Astrocyte (in vitro differentiated cells and primary cell): Measurements from ENCODE around the gene IRF2. TPM values are rescaled to one million over a fixed set of nuclear protein-coding genes. Genes with fewer than 3 reads are reported as not detected.

Experiments
- DNase-seq: peaks from one replicate; pipeline ENCODE4 v3.0.0-alpha.2; 2010; ENCODE audit warnings: low read depth
- FAIRE-seq: peaks from 2 replicates; lab custom pipeline; 2011; peaks lifted over from hg19 to GRCh38; lab: Jason Lieb, UNC
- H2AFZ ChIP-seq: 2 replicates; pipeline ENCODE4 v1.6.0; 2012; ENCODE audit warnings: low read depth, low read length, inconsistent platforms
- H3K27ac ChIP-seq: 2 replicates; pipeline ENCODE4 v1.5.1; 2011; ENCODE audit warnings: low read depth, low read length, inconsistent platforms
- H3K27me3 ChIP-seq: 2 replicates; pipeline ENCODE4 v1.6.0; 2011; ENCODE audit warnings: low read length, inconsistent platforms; ENCODE audit not compliant: insufficient read depth
- H3K36me3 ChIP-seq: 2 replicates; pipeline ENCODE4 v1.5.1; 2011; ENCODE audit warnings: low read length, inconsistent platforms; ENCODE audit not compliant: insufficient read depth
- H3K4me1 ChIP-seq: 2 replicates; pipeline ENCODE4 v1.5.1; 2011; ENCODE audit warnings: low read length, inconsistent platforms; ENCODE audit not compliant: insufficient read depth
- H3K4me2 ChIP-seq: 2 replicates; pipeline ENCODE4 v1.6.0; 2012; ENCODE audit warnings: low read length, inconsistent platforms
- H3K4me3 ChIP-seq: 2 replicates; pipeline ENCODE4 v1.5.1; 2011; ENCODE audit warnings: low read depth, mild to moderate bottlenecking, low read length, inconsistent platforms; ENCODE audit not compliant: insufficient read depth
- H3K79me2 ChIP-seq: 2 replicates; pipeline ENCODE4 v1.6.0; 2012; ENCODE audit warnings: mild to moderate bottlenecking, low read length, inconsistent platforms; ENCODE audit not compliant: insufficient read depth
- H3K9ac ChIP-seq: 2 replicates; pipeline ENCODE4 v1.6.0; 2012; ENCODE audit warnings: mild to moderate bottlenecking, low read length, inconsistent platforms
- H3K9me3 ChIP-seq: 2 replicates; pipeline ENCODE4 v1.5.1; 2012; ENCODE audit warnings: low read depth, mild to moderate bottlenecking, low read length, inconsistent platforms; ENCODE audit not compliant: insufficient read depth
- H4K20me1 ChIP-seq: 2 replicates; pipeline ENCODE4 v1.6.0; 2012; ENCODE audit warnings: low read length, inconsistent platforms; ENCODE audit not compliant: insufficient read depth
- H3K27ac Mint-ChIP-seq: one replicate; pipeline ENCODE4 v1.8.0; 2021; ENCODE audit warnings: mild to moderate bottlenecking, mixed read lengths; ENCODE audit not compliant: unreplicated experiment
- H3K27me3 Mint-ChIP-seq: one replicate; pipeline ENCODE4 v1.8.0; 2021; ENCODE audit warnings: low read depth, mixed read lengths; ENCODE audit not compliant: unreplicated experiment
- H3K36me3 Mint-ChIP-seq: one replicate; pipeline ENCODE4 v1.8.0; 2021; ENCODE audit warnings: low read depth, mixed read lengths; ENCODE audit not compliant: unreplicated experiment
- H3K4me1 Mint-ChIP-seq: one replicate; pipeline ENCODE4 v1.8.0; 2021; ENCODE audit warnings: low read depth, mixed read lengths; ENCODE audit not compliant: unreplicated experiment
- H3K4me3 Mint-ChIP-seq: one replicate; pipeline ENCODE4 v1.8.0; 2021; ENCODE audit warnings: mild to moderate bottlenecking, moderate library complexity, mixed read lengths; ENCODE audit not compliant: unreplicated experiment
- H3K9me3 Mint-ChIP-seq: one replicate; pipeline ENCODE4 v1.8.0; 2021; ENCODE audit warnings: mild to moderate bottlenecking, mixed read lengths; ENCODE audit not compliant: unreplicated experiment
- CTCF ChIP-seq: IDR thresholded peaks from 2 replicates; pipeline ENCODE4 v1.5.1; 2011; ENCODE audit warnings: low read depth, mild to moderate bottlenecking, inconsistent platforms, low read length, moderate library complexity; ENCODE audit not compliant: insufficient read depth
- EZH2 ChIP-seq: IDR thresholded peaks from 2 replicates; pipeline ENCODE4 v1.6.1; 2012; ENCODE audit warnings: mild to moderate bottlenecking, low read length, inconsistent platforms; ENCODE audit not compliant: insufficient read depth
- total RNA-seq: library from RNA; stranded (reverse); gene quantifications from 2 replicates; pipeline ENCODE4 v1.2.1, GENCODE V29; 2021

Gene IRF2
- total RNA-seq, 1 donor from 2014 or later = 12.6 TPM

GRCh38 chr4:184358521-184359232 lies 115.7 kb downstream of the IRF2 start:
- no peak overlapping the region for H2AFZ ChIP-seq
- H3K4me3 Mint-ChIP-seq = no peak overlapping the region
- FAIRE-seq = no peak
- H3K27me3 Mint-ChIP-seq = no peaks in the 10 kb centered on the region
- no peaks in the 10 kb centered on the region for H3K9me3 ChIP-seq
- H3K27me3 ChIP-seq = no peaks in the 10 kb centered on the region
- peaks cover 9% of the 10 kb centered on the region for H3K4me1 Mint-ChIP-seq
- no peaks in the 10 kb centered on the region for H3K36me3 Mint-ChIP-seq
- no peak for DNase-seq
- peaks cover 6% of the 10 kb centered on the region for H3K9me3 Mint-ChIP-seq
- no peak overlapping the region for H3K27ac ChIP-seq
- H4K20me1 ChIP-seq = no peaks in the 10 kb centered on the region
- H3K4me3 ChIP-seq = no peak overlapping the region
- H3K4me2 ChIP-seq = no peak overlapping the region
- no peaks in the 10 kb centered on the region for H3K36me3 ChIP-seq
- H3K27ac Mint-ChIP-seq = no peak overlapping the region
- no peaks in the 10 kb centered on the region for H3K79me2 ChIP-seq
- TF ChIP-seq CTCF (no peak), EZH2 (no peak)
- H3K4me1 ChIP-seq = peaks cover 7% of the 10 kb centered on the region
- H3K9ac ChIP-seq = no peak overlapping the region

- DNase-seq = no peak
- peaks cover 6% of the 10 kb centered on the region for H3K9me3 Mint-ChIP-seq
- FAIRE-seq = no peak
- Histone ChIP-seq H3K27me3 (no peaks in the 10 kb centered on the region), H3K4me1 (peaks cover 7% of the 10 kb centered on the region), H3K4me2 (no peak overlapping the region), H2AFZ (no peak overlapping the region), H3K9ac (no peak overlapping the region), H3K36me3 (no peaks in the 10 kb centered on the region), H3K4me3 (no peak overlapping the region), H4K20me1 (no peaks in the 10 kb centered on the region), H3K27ac (no peak overlapping the region), H3K79me2 (no peaks in the 10 kb centered on the region), H3K9me3 (no peaks in the 10 kb centered on the region)
- H3K27ac Mint-ChIP-seq = no peak overlapping the region
- no peaks in the 10 kb centered on the region for H3K27me3 Mint-ChIP-seq
- no peak overlapping the region for H3K4me3 Mint-ChIP-seq
- TF ChIP-seq EZH2 (no peak), CTCF (no peak)
- no peaks in the 10 kb centered on the region for H3K36me3 Mint-ChIP-seq
- peaks cover 9% of the 10 kb centered on the region for H3K4me1 Mint-ChIP-seq
These were observed 116.6 kb downstream of the IRF2 start for GRCh38 chr4:184357772-184358171.

- no peak overlapping the region for H3K4me3 Mint-ChIP-seq
- Histone ChIP-seq H3K4me2 (no peak overlapping the region), H3K4me1 (peaks cover 7% of the 10 kb centered on the region), H3K9ac (no peak overlapping the region), H3K79me2 (no peaks in the 10 kb centered on the region), H3K27me3 (no peaks in the 10 kb centered on the region), H3K4me3 (no peak overlapping the region), H4K20me1 (no peaks in the 10 kb centered on the region), H3K36me3 (no peaks in the 10 kb centered on the region), H2AFZ (no peak overlapping the region), H3K27ac (no peak overlapping the region), H3K9me3 (no peaks in the 10 kb centered on the region)
- DNase-seq (no peak), FAIRE-seq (no peak)
- no peak for TF ChIP-seq CTCF
- no peak for TF ChIP-seq EZH2
- peaks cover 5% of the 10 kb centered on the region for H3K4me1 Mint-ChIP-seq
- peaks cover 6% of the 10 kb centered on the region for H3K9me3 Mint-ChIP-seq
- H3K36me3 Mint-ChIP-seq = no peaks in the 10 kb centered on the region
- H3K27ac Mint-ChIP-seq = no peak overlapping the region
- no peaks in the 10 kb centered on the region for H3K27me3 Mint-ChIP-seq
These were observed 117.2 kb downstream of the IRF2 start for GRCh38 chr4:184357165-184357564.
